ENCODE data around the gene TNIP3.
"Not testable (repeated sequence)": the region's sequence is repeated elsewhere in the genome, so short reads cannot be mapped to it uniquely, and the experiment has no call there.

TNIP3 gene

GRCh38 chr4:121181493-121181892 is 17.4 kb upstream of the TNIP3 start:
- 88 to 94% methylated on average over 1 of the region's 1 CpG for WGBS, 2 experiments

GRCh38 chr4:121180558-121180957 is 16.4 kb upstream of the TNIP3 start:
- Histone ChIP-seq H3K27ac (ENCODE audit: insufficient read depth, low read depth, low read length, poor library complexity, severe bottlenecking) (no peak overlapping the region), H3K4me1 (ENCODE audit: control insufficient read depth, insufficient read depth, low read length) (no peaks in the 10 kb centered on the region), H3K27me3 (ENCODE audit: control insufficient read depth, insufficient read depth, low read length, poor library complexity, severe bottlenecking) (no peaks in the 10 kb centered on the region), H3K36me3 (ENCODE audit: control insufficient read depth, insufficient read depth, low read length) (no peaks in the 10 kb centered on the region), H3K4me3 (ENCODE audit: insufficient read depth, low read depth, low read length) (no peak overlapping the region), H3K9me3 (ENCODE audit: control insufficient read depth, low read length) (no peaks in the 10 kb centered on the region)
- WGBS, 2 experiments = 94 to 97% methylated on average over 3 of the region's 3 CpGs

More at GRCh38 chr4:121181493-121181892, 17.4 kb upstream of the TNIP3 start:
- Histone ChIP-seq H3K36me3 (ENCODE audit: control insufficient read depth, insufficient read depth, low read length) (no peaks in the 10 kb centered on the region), H3K4me1 (ENCODE audit: control insufficient read depth, insufficient read depth, low read length) (no peaks in the 10 kb centered on the region), H3K9me3 (ENCODE audit: control insufficient read depth, low read length) (no peaks in the 10 kb centered on the region), H3K27me3 (ENCODE audit: control insufficient read depth, insufficient read depth, low read length, poor library complexity, severe bottlenecking) (no peaks in the 10 kb centered on the region), H3K27ac (ENCODE audit: insufficient read depth, low read depth, low read length, poor library complexity, severe bottlenecking) (no peak overlapping the region), H3K4me3 (ENCODE audit: insufficient read depth, low read depth, low read length) (no peak overlapping the region)

GRCh38 chr4:121177246-121178137 is 13.4 kb upstream of the TNIP3 start:
- no peaks in the 10 kb centered on the region for H3K9me3 ChIP-seq (ENCODE audit: control insufficient read depth, low read length)
- 14 to 39% methylated on average over 2 to 3 of the region's 3 CpGs for WGBS, 2 experiments
- H3K27me3 ChIP-seq (ENCODE audit: control insufficient read depth, insufficient read depth, low read length, poor library complexity, severe bottlenecking) = no peaks in the 10 kb centered on the region
- H3K36me3 ChIP-seq (ENCODE audit: control insufficient read depth, insufficient read depth, low read length) = no peaks in the 10 kb centered on the region
- H3K4me1 ChIP-seq (ENCODE audit: control insufficient read depth, insufficient read depth, low read length) = no peaks in the 10 kb centered on the region
- no peak overlapping the region for H3K4me3 ChIP-seq (ENCODE audit: insufficient read depth, low read depth, low read length)
- H3K27ac ChIP-seq (ENCODE audit: insufficient read depth, low read depth, low read length, poor library complexity, severe bottlenecking) = no peak overlapping the region

GRCh38 chr4:121176082-121176934 is 12.2 kb upstream of the TNIP3 start:
- H3K4me3 ChIP-seq (ENCODE audit: insufficient read depth, low read depth, low read length) = no peak overlapping the region
- no peaks in the 10 kb centered on the region for H3K9me3 ChIP-seq (ENCODE audit: control insufficient read depth, low read length)
- no peaks in the 10 kb centered on the region for H3K36me3 ChIP-seq (ENCODE audit: control insufficient read depth, insufficient read depth, low read length)
- no peak overlapping the region for H3K27ac ChIP-seq (ENCODE audit: insufficient read depth, low read depth, low read length, poor library complexity, severe bottlenecking)
- no peaks in the 10 kb centered on the region for H3K27me3 ChIP-seq (ENCODE audit: control insufficient read depth, insufficient read depth, low read length, poor library complexity, severe bottlenecking)
- WGBS, 2 experiments = 89 to 90% methylated on average over 2 to 3 of the region's 3 CpGs
- H3K4me1 ChIP-seq (ENCODE audit: control insufficient read depth, insufficient read depth, low read length) = no peaks in the 10 kb centered on the region

GRCh38 chr4:121171477-121171876 is 7.4 kb upstream of the TNIP3 start:
- not testable (repeated sequence) for H3K9me3 ChIP-seq (ENCODE audit: control insufficient read depth, low read length); H3K27ac ChIP-seq (ENCODE audit: insufficient read depth, low read depth, low read length, poor library complexity, severe bottlenecking); H3K4me1 ChIP-seq (ENCODE audit: control insufficient read depth, insufficient read depth, low read length); H3K36me3 ChIP-seq (ENCODE audit: control insufficient read depth, insufficient read depth, low read length); H3K4me3 ChIP-seq (ENCODE audit: insufficient read depth, low read depth, low read length); H3K27me3 ChIP-seq (ENCODE audit: control insufficient read depth, insufficient read depth, low read length, poor library complexity, severe bottlenecking)
- 96 to 97% methylated on average over 3 of the region's 3 CpGs for whole genome bisulfite sequencing, 2 experiments

GRCh38 chr4:121168446-121169281 is 4.5 kb upstream of the TNIP3 start:
- H3K27ac ChIP-seq (ENCODE audit: insufficient read depth, low read depth, low read length, poor library complexity, severe bottlenecking) = no peak overlapping the region
- no peaks in the 10 kb centered on the region for H3K9me3 ChIP-seq (ENCODE audit: control insufficient read depth, low read length)
- H3K4me1 ChIP-seq (ENCODE audit: control insufficient read depth, insufficient read depth, low read length) = no peaks in the 10 kb centered on the region
- 94 to 95% methylated on average over 5 to 6 of the region's 6 CpGs for WGBS, 2 experiments
- no peak overlapping the region for H3K4me3 ChIP-seq (ENCODE audit: insufficient read depth, low read depth, low read length)
- H3K27me3 ChIP-seq (ENCODE audit: control insufficient read depth, insufficient read depth, low read length, poor library complexity, severe bottlenecking) = no peaks in the 10 kb centered on the region
- H3K36me3 ChIP-seq (ENCODE audit: control insufficient read depth, insufficient read depth, low read length) = no peaks in the 10 kb centered on the region

GRCh38 chr4:121166976-121167375 is 2.9 kb upstream of the TNIP3 start:
- Histone ChIP-seq H3K27ac (ENCODE audit: insufficient read depth, low read depth, low read length, poor library complexity, severe bottlenecking) (no peak overlapping the region), H3K27me3 (ENCODE audit: control insufficient read depth, insufficient read depth, low read length, poor library complexity, severe bottlenecking) (no peaks in the 10 kb centered on the region), H3K4me3 (ENCODE audit: insufficient read depth, low read depth, low read length) (no peak overlapping the region), H3K9me3 (ENCODE audit: control insufficient read depth, low read length) (no peaks in the 10 kb centered on the region), H3K36me3 (ENCODE audit: control insufficient read depth, insufficient read depth, low read length) (no peaks in the 10 kb centered on the region), H3K4me1 (ENCODE audit: control insufficient read depth, insufficient read depth, low read length) (no peaks in the 10 kb centered on the region)

- WGBS, 2 experiments = 91 to 92% methylated on average over 4 of the region's 4 CpGs
Observed at GRCh38 chr4:121165206-121165605, 1.1 kb upstream of the TNIP3 start.

GRCh38 chr4:121156822-121157769 is 7.0 kb downstream of the TNIP3 start:
- Histone ChIP-seq H3K36me3 (ENCODE audit: control insufficient read depth, insufficient read depth, low read length) (no peaks in the 10 kb centered on the region), H3K27me3 (ENCODE audit: control insufficient read depth, insufficient read depth, low read length, poor library complexity, severe bottlenecking) (peaks cover 9% of the 10 kb centered on the region), H3K4me3 (ENCODE audit: insufficient read depth, low read depth, low read length) (peak overlapping the region; percentile 61), H3K4me1 (ENCODE audit: control insufficient read depth, insufficient read depth, low read length) (peaks cover 4% of the 10 kb centered on the region), H3K27ac (ENCODE audit: insufficient read depth, low read depth, low read length, poor library complexity, severe bottlenecking) (no peak overlapping the region), H3K9me3 (ENCODE audit: control insufficient read depth, low read length) (no peaks in the 10 kb centered on the region)
- WGBS, 2 experiments = 0 to 2% methylated on average over 30 to 32 of the region's 32 CpGs

More at GRCh38 chr4:121165206-121165605, 1.1 kb upstream of the TNIP3 start:
- Histone ChIP-seq H3K9me3 (ENCODE audit: control insufficient read depth, low read length) (no peaks in the 10 kb centered on the region), H3K4me1 (ENCODE audit: control insufficient read depth, insufficient read depth, low read length) (no peaks in the 10 kb centered on the region), H3K27ac (ENCODE audit: insufficient read depth, low read depth, low read length, poor library complexity, severe bottlenecking) (no peak overlapping the region), H3K27me3 (ENCODE audit: control insufficient read depth, insufficient read depth, low read length, poor library complexity, severe bottlenecking) (no peaks in the 10 kb centered on the region), H3K36me3 (ENCODE audit: control insufficient read depth, insufficient read depth, low read length) (no peaks in the 10 kb centered on the region), H3K4me3 (ENCODE audit: insufficient read depth, low read depth, low read length) (no peak overlapping the region)
